Karpas-422 (cell line): ENCODE results near the gene RBPJ. TPM values are rescaled to one million over a fixed set of nuclear protein-coding genes. Genes with fewer than 3 reads are reported as not detected.
A peak's percentile ranks its signal among the peaks of the same experiment; 100 is the strongest.

Source experiments
- DNase-seq: peaks from one replicate; pipeline ENCODE4 v3.0.0-alpha.2; 2015
- H2AFZ ChIP-seq: fragments of 200-600 bp; sonication (generic); 2 replicates; pipeline ENCODE4 v1.6.1; 2014; ENCODE audit warnings: antibody characterized with exemption, low read length, mixed read lengths
- H3K27ac ChIP-seq: fragments of 200-600 bp; sonication (generic); 2 replicates; pipeline ENCODE4 v1.5.1; 2014; ENCODE audit warnings: mild to moderate bottlenecking, low read length, moderate library complexity
- H3K27me3 ChIP-seq: fragments of 200-600 bp; sonication (generic); 2 replicates; pipeline ENCODE4 v1.6.1; 2014; ENCODE audit warnings: low read length, mixed read lengths
- H3K36me3 ChIP-seq: fragments of 200-600 bp; sonication (generic); 2 replicates; pipeline ENCODE4 v1.6.1; 2014; ENCODE audit warnings: low read length, mixed read lengths; ENCODE audit not compliant: insufficient read depth
- H3K4me1 ChIP-seq: fragments of 200-600 bp; sonication (generic); 2 replicates; pipeline ENCODE4 v1.6.1; 2014; ENCODE audit warnings: mild to moderate bottlenecking, low read length, mixed read lengths
- H3K4me2 ChIP-seq: fragments of 200-600 bp; sonication (generic); 2 replicates; pipeline ENCODE4 v1.6.1; 2014; ENCODE audit warnings: low read length, low read depth, mild to moderate bottlenecking; ENCODE audit not compliant: poor library complexity, severe bottlenecking
- H3K4me3 ChIP-seq: fragments of 200-600 bp; sonication (generic); 2 replicates; pipeline ENCODE4 v1.5.1; 2014; ENCODE audit warnings: mild to moderate bottlenecking, antibody characterized with exemption, low read length, mixed read lengths
- H3K79me2 ChIP-seq: fragments of 200-600 bp; sonication (generic); 2 replicates; pipeline ENCODE4 v1.6.1; 2014; ENCODE audit warnings: mild to moderate bottlenecking, low read length, mixed read lengths
- H3K9ac ChIP-seq: fragments of 200-600 bp; sonication (generic); 2 replicates; pipeline ENCODE4 v1.6.0; 2014; ENCODE audit warnings: low read length
- H3K9me2 ChIP-seq: fragments of 200-600 bp; sonication (generic), shearing (Covaris generic); replicated peaks from 2 replicates; pipeline ENCODE4 v1.6.0; 2014; ENCODE audit warnings: mild to moderate bottlenecking, low read length, moderate library complexity; ENCODE audit not compliant: insufficient read depth
- H3K9me3 ChIP-seq: fragments of 300-700, 200-600 bp; sonication (generic); 2 replicates; pipeline ENCODE4 v1.6.1; 2014; ENCODE audit warnings: low read length, mixed read lengths
- H4K20me1 ChIP-seq: fragments of 200-600 bp; sonication (generic); 2 replicates; pipeline ENCODE4 v1.6.1; 2014; ENCODE audit warnings: mild to moderate bottlenecking, antibody characterized with exemption, low read length, low read depth; ENCODE audit not compliant: insufficient read depth
- total RNA-seq: library from RNA; depleted of rRNA; stranded (reverse); fragments of >200 nt; shearing (Covaris generic); gene quantifications from 2 replicates; pipeline ENCODE4 v1.2.3, GENCODE V29; 2014; ENCODE audit warnings: low replicate concordance

RBPJ gene
- total RNA-seq, 1 experiment from 2014 or later, result 36.8 TPM

DNA sequence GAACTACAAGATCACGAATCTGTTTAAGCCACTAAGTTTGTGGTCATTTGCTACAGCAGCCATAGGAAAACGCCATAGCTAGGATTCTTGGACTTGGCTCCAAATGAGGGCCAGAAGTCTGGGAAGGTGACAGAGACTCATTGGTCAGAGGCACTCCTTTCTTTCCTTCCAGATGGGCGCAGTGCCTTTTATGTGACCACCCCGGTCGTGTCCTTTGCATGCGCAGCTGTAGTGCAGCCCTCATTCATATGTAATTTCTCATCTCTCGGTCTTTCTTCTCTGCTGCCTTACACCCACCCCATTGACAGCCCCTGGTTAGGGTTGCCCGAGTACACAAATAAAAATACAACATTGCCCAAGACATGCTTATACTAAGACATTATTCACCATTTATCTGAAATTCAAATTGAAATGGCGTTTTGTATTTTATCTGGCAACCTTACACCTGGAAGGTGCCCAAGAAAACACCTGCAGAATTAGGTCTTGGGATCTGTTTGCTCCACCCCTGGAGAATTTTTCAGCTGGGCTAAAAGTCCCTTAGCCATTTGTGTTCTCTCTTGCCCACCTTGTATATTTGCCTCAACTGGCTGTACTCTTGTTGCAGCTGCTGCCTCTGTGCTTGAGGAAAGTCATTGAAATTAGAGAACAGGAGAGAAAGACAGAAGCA, 147.6 kb downstream of the RBPJ start:
- DNase-seq, result peak; percentile 20

DNA sequence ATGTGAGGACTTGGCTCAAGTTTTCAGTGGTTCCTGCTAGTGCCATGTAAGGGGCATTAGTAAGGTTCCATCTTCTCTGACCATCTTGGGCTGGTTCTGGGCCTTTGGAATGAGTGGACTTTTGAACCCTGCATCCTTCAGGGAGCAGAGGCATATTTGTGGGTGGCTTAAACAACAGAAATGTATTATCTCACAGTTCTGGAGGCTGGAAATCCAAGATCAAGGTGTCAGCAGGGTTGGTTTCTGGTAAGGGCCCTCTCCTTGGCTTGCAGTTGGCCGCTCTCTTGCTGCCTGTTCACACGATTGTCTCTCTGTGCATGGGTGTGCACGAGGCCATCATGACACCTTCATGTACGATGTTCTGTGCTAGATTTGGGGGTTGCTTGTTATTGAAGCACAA, 148.2 kb downstream of the RBPJ start:
- Histone ChIP-seq H3K4me1 (no peaks in the 10 kb centered on the region), H3K4me2 (no peak overlapping the region), H2AFZ (no peak overlapping the region)

More for the DNA sequence above, 147.6 kb downstream of the RBPJ start:
- Histone ChIP-seq H3K36me3 (no peaks in the 10 kb centered on the region), H2AFZ (no peak overlapping the region), H3K9me3 (peaks cover 2% of the 10 kb centered on the region; the same call in 1 of the 2 replicates), H3K4me1 (no peaks in the 10 kb centered on the region), H3K27ac (no peak overlapping the region), H3K4me3 (no peak overlapping the region), H3K4me2 (no peak overlapping the region), H3K27me3 (no peaks in the 10 kb centered on the region; the same call in 1 of the 2 replicates), H3K79me2 (no peaks in the 10 kb centered on the region), H3K9ac (no peak overlapping the region), H4K20me1 (no peaks in the 10 kb centered on the region), H3K9me2 (no peaks in the 10 kb centered on the region)

DNA sequence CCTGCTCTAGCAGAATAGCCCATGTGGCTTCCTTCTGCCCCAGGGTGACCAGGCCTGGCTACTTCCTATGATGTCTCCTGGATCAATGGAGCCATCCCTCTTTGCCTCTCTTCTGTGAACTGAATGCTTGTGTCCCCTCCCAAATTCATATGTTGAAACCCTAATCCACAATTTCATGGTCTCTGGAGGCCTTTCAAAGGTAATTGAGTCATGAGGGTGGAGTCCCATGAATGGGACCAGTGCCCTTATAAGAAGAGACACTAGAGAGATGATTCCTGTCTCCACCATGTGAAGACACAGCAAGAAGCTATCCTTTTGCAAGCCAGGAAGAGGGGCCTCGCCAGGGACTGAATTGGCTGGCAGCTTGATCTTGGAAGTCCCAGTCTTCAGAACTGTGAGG, 151.1 kb downstream of the RBPJ start:
- Histone ChIP-seq H4K20me1 (no peaks in the 10 kb centered on the region), H3K9ac (no peak overlapping the region), H3K36me3 (no peaks in the 10 kb centered on the region), H3K4me2 (no peak overlapping the region), H3K9me2 (no peaks in the 10 kb centered on the region), H3K79me2 (no peaks in the 10 kb centered on the region), H3K4me1 (no peaks in the 10 kb centered on the region), H3K27ac (no peak overlapping the region), H2AFZ (no peak overlapping the region), H3K9me3 (no peaks in the 10 kb centered on the region), H3K27me3 (no peaks in the 10 kb centered on the region), H3K4me3 (no peak overlapping the region)
- DNase-seq, result no peak

More for the DNA sequence above, 148.2 kb downstream of the RBPJ start:
- Histone ChIP-seq H3K9me3 (no peaks in the 10 kb centered on the region), H3K27me3 (no peaks in the 10 kb centered on the region), H3K9ac (no peak overlapping the region), H3K36me3 (no peaks in the 10 kb centered on the region), H3K79me2 (no peaks in the 10 kb centered on the region), H4K20me1 (no peaks in the 10 kb centered on the region), H3K9me2 (no peaks in the 10 kb centered on the region), H3K4me3 (no peak overlapping the region), H3K27ac (no peak overlapping the region)
- no peak for DNase-seq

DNA sequence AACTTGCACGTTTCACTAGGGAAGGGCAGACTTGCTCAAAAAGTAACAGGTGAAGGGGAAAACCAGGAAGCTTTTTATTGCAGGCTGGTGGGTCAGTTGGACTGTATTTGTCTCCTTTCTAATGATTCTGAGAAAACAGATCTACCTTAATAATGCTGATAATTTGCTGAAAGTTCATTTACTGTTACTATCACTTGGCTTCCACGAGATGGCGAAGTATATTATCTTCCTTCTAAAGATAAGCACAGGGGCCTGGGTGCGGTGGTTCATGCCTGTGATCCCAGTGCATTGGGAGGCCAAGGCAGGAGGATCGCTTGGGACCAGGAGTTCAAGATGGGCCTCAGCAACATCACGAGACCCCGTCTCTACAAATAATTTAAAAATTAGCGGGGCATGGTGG, 153.1 kb downstream of the RBPJ start:
- Histone ChIP-seq H3K9me3 (no peaks in the 10 kb centered on the region), H3K4me2 (no peak overlapping the region), H3K9ac (no peak overlapping the region), H3K9me2 (no peaks in the 10 kb centered on the region), H2AFZ (no peak overlapping the region), H3K4me3 (no peak overlapping the region), H3K4me1 (no peaks in the 10 kb centered on the region), H3K36me3 (no peaks in the 10 kb centered on the region), H4K20me1 (no peaks in the 10 kb centered on the region), H3K27ac (no peak overlapping the region), H3K79me2 (no peaks in the 10 kb centered on the region), H3K27me3 (no peaks in the 10 kb centered on the region)
- DNase-seq, result peak; percentile 52

DNA sequence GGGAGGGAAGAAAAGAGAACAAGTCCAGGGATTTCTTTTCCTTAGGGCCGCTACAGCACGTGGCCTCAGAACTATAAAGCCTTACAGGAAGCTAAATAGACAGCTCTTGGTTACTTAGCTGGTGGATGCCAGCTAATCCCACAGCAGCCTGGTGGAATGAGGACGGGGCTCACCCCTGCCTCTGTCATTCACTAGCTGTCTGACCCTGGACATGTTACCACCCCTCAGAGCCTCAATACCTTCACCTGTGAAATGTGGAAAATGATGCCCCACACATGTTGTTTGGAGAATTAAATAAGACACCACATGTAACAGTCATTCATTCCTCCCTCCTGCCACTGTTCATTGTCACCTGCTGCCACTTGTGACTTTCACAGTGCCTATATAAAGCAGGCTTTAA, 153.7 kb downstream of the RBPJ start:
- Histone ChIP-seq H3K4me3 (no peak overlapping the region), H3K27ac (no peak overlapping the region), H3K9ac (no peak overlapping the region), H3K9me3 (no peaks in the 10 kb centered on the region), H2AFZ (no peak overlapping the region), H3K79me2 (no peaks in the 10 kb centered on the region), H3K36me3 (no peaks in the 10 kb centered on the region), H3K27me3 (no peaks in the 10 kb centered on the region), H3K4me1 (no peaks in the 10 kb centered on the region), H4K20me1 (no peaks in the 10 kb centered on the region), H3K4me2 (no peak overlapping the region), H3K9me2 (no peaks in the 10 kb centered on the region)
- DNase-seq, result peak; percentile 32

DNA sequence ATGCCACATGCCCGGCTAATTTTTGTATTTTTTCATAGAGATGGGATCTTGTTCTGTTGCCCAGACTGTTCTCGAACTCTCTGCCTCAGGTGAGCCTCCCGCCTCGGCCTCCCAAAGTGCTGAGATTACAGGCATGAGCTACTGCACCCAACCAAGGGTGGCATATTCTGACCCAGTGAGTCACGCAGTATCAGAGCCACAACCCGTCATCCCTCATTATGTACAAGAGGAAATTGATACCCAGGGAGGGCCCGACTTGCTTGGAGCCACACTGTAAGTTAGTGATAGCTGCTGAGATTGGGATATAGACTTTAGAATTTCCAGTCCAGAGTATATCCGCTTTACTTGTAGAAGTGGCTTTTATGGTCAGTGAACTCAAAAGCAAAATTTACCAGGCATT, 154.9 kb downstream of the RBPJ start:
- Histone ChIP-seq H3K4me1 (no peaks in the 10 kb centered on the region), H3K4me3 (no peak overlapping the region), H4K20me1 (no peaks in the 10 kb centered on the region), H2AFZ (no peak overlapping the region), H3K9me2 (no peaks in the 10 kb centered on the region), H3K27ac (no peak overlapping the region), H3K36me3 (no peaks in the 10 kb centered on the region), H3K9ac (no peak overlapping the region), H3K9me3 (no peaks in the 10 kb centered on the region), H3K79me2 (no peaks in the 10 kb centered on the region), H3K27me3 (no peaks in the 10 kb centered on the region), H3K4me2 (no peak overlapping the region)
- peak; percentile 6 for DNase-seq

DNA sequence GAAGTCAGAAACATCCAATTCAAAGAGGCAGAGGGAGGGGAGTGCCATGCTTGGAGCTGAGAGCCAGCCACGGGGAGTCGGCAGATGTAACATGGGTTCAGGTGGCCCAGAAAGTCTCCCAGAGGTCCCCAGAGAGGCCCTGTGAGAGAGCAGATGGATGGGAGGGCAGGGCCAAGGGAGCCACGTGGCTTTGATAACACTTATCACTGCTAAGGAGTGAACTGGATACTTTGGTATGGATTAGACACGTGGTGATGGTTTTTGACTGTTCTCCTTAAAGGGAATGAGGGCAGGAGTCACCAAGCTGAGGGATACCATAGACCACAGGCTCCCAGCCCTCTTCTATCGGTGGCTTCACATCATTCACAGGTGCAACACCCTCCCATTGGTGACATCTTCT, 155.7 kb downstream of the RBPJ start:
- H3K36me3 ChIP-seq, result no peaks in the 10 kb centered on the region
- no peak overlapping the region for H3K4me2 ChIP-seq
- H2AFZ ChIP-seq, result no peak overlapping the region
- H3K9me2 ChIP-seq, result no peaks in the 10 kb centered on the region
- no peaks in the 10 kb centered on the region for H3K27me3 ChIP-seq
- H3K9ac ChIP-seq, result no peak overlapping the region
- peak; percentile 26 for DNase-seq
- no peaks in the 10 kb centered on the region for H4K20me1 ChIP-seq
- H3K4me3 ChIP-seq, result no peak overlapping the region
- H3K79me2 ChIP-seq, result no peaks in the 10 kb centered on the region
- H3K27ac ChIP-seq, result no peak overlapping the region
- H3K4me1 ChIP-seq, result no peaks in the 10 kb centered on the region
- no peaks in the 10 kb centered on the region for H3K9me3 ChIP-seq

DNA sequence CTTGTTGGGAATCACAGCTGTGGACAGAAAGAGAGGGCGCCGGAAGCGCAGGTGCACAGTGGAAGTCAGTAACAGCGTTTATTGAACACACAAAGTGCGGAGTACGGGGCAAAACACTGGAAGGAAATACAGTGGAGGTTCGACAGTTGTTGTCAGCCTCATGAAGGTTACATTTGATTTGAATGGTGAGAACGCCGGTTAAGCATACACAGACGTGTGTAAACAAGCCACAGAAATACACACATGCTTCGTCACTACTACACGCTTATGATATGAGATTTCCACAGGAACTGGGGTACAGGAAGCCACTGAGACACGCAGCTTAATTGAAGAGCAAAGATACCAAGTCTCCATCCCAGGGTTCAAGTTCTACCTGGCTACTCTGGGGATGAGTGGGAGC, 157.5 kb downstream of the RBPJ start:
- DNase-seq, result no peak
- Histone ChIP-seq H3K4me2 (no peak overlapping the region), H2AFZ (no peak overlapping the region), H3K27me3 (no peaks in the 10 kb centered on the region), H3K9me2 (no peaks in the 10 kb centered on the region), H3K9me3 (no peaks in the 10 kb centered on the region), H3K79me2 (no peaks in the 10 kb centered on the region), H3K27ac (no peak overlapping the region), H3K9ac (no peak overlapping the region), H3K4me3 (no peak overlapping the region), H4K20me1 (no peaks in the 10 kb centered on the region), H3K36me3 (no peaks in the 10 kb centered on the region), H3K4me1 (no peaks in the 10 kb centered on the region)
